HEK293 (cell line): ENCODE results near the gene MARK4.
"Not testable (repeated sequence)": the region's sequence is repeated elsewhere in the genome, so short reads cannot be mapped to it uniquely, and the experiment has no call there.

Experiments
- CTCF ChIA-PET: fragments of 350-600 bp; formaldehyde crosslinking; extraction: SDS; loops from one replicate; lab custom pipeline; 2021; ENCODE audit warnings: antibody characterized with exemption; lab: Yijun Ruan, JAX
- POLR2A ChIA-PET: fragments of 300-600 bp; formaldehyde crosslinking; extraction: SDS; loops from one replicate; lab custom pipeline; 2020; ENCODE audit warnings: antibody characterized with exemption, inconsistent platforms; lab: Yijun Ruan, JAX
- H3K27ac ChIP-seq: fragments of 200-500 bp; sonication (Bioruptor generic); 2 replicates; pipeline ENCODE4 v1.5.1; 2014; ENCODE audit warnings: low read depth, low read length, control low read depth, inconsistent platforms; ENCODE audit errors: extremely low read depth
- H3K36me3 ChIP-seq, 2 experiments: fragments of 200-500 bp in 1 of 2; sonication (Bioruptor generic) in 1 of 2; 1 replicate in 1 of 2; 2 replicates in 1 of 2; pipeline ENCODE4 v1.5.1; 2014 to 2017; ENCODE audit warnings: inconsistent platforms in 2 of 2, low read length in 2 of 2; ENCODE audit not compliant: control insufficient read depth in 2 of 2, insufficient read depth in 1 of 2
- H3K4me1 ChIP-seq: fragments of 200-500 bp; sonication (Bioruptor generic); 2 replicates; pipeline ENCODE4 v1.5.1; 2014; ENCODE audit warnings: mild to moderate bottlenecking, low read length, inconsistent platforms; ENCODE audit not compliant: control insufficient read depth, insufficient read depth
- H3K4me3 ChIP-seq: 2 replicates; pipeline ENCODE4 v1.5.1; 2011; ENCODE audit warnings: low read depth, mild to moderate bottlenecking, control low read depth, low read length, moderate library complexity
- H3K9me3 ChIP-seq: fragments of 200-500 bp; sonication (Bioruptor generic); 2 replicates; pipeline ENCODE4 v1.5.1; 2014; ENCODE audit warnings: low read depth, low read length, inconsistent platforms; ENCODE audit not compliant: control insufficient read depth, insufficient read depth
- EGR2 ChIP-seq: fragments of 450-650 bp; formaldehyde crosslinking; IDR thresholded peaks from 2 replicates; pipeline ENCODE4 v1.5.1; 2016; ENCODE audit warnings: low read depth, missing biosample characterization, missing genetic modification characterization
- GLI2 ChIP-seq: fragments of 450-650 bp; formaldehyde crosslinking; IDR thresholded peaks from 2 replicates; pipeline ENCODE4; 2017; ENCODE audit warnings: missing biosample characterization, missing genetic modification characterization, low read depth, borderline replicate concordance
- SCRT1 ChIP-seq: fragments of 450-650 bp; formaldehyde crosslinking; IDR thresholded peaks from 2 replicates; pipeline ENCODE4 v1.5.1; 2016; ENCODE audit warnings: missing biosample characterization, missing genetic modification characterization, borderline replicate concordance
- ZBTB17 ChIP-seq: fragments of 450-650 bp; formaldehyde crosslinking; IDR thresholded peaks from 2 replicates; pipeline ENCODE4 v1.5.1; 2016; ENCODE audit warnings: missing biosample characterization, missing genetic modification characterization
- ZEB2 ChIP-seq: fragments of 450-650 bp; formaldehyde crosslinking; IDR thresholded peaks from 2 replicates; pipeline ENCODE4 v1.5.1; 2016; ENCODE audit warnings: missing biosample characterization, missing genetic modification characterization
- ZFHX2 ChIP-seq: fragments of 450-650 bp; formaldehyde crosslinking; conservative IDR thresholded peaks from 2 replicates; pipeline ENCODE4 v1.5.1; 2016; ENCODE audit warnings: missing biosample characterization, missing genetic modification characterization
- ZNF211 ChIP-seq: fragments of 450-650 bp; formaldehyde crosslinking; IDR thresholded peaks from 2 replicates; pipeline ENCODE4 v1.5.1; 2016; ENCODE audit warnings: low read depth, missing biosample characterization, missing genetic modification characterization
- ZNF335 ChIP-seq: fragments of 450-650 bp; formaldehyde crosslinking; conservative IDR thresholded peaks from 2 replicates; pipeline ENCODE4 v1.5.1; 2016; ENCODE audit warnings: missing biosample characterization, missing genetic modification characterization
- ZNF529 ChIP-seq: fragments of 450-650 bp; formaldehyde crosslinking; IDR thresholded peaks from 2 replicates; pipeline ENCODE4 v1.5.1; 2017; ENCODE audit warnings: missing genetic modification characterization, missing biosample characterization; ENCODE audit not compliant: insufficient replicate concordance
- ZNF621 ChIP-seq: fragments of 450-650 bp; formaldehyde crosslinking; IDR thresholded peaks from 2 replicates; pipeline ENCODE4 v1.5.1; 2017; ENCODE audit warnings: missing biosample characterization, missing genetic modification characterization
- TF ChIP-seq, protein P1 (sequence below): fragments of 450-650 bp; formaldehyde crosslinking; IDR thresholded peaks from 2 replicates; pipeline ENCODE4 v1.5.1; 2016; ENCODE audit warnings: missing biosample characterization, missing genetic modification characterization
- TF ChIP-seq, protein P2 (sequence below): fragments of 450-650 bp; formaldehyde crosslinking; IDR thresholded peaks from 2 replicates; pipeline ENCODE4 v1.5.1; 2017; ENCODE audit warnings: missing biosample characterization, missing genetic modification characterization

The MARK4 gene

DNA sequence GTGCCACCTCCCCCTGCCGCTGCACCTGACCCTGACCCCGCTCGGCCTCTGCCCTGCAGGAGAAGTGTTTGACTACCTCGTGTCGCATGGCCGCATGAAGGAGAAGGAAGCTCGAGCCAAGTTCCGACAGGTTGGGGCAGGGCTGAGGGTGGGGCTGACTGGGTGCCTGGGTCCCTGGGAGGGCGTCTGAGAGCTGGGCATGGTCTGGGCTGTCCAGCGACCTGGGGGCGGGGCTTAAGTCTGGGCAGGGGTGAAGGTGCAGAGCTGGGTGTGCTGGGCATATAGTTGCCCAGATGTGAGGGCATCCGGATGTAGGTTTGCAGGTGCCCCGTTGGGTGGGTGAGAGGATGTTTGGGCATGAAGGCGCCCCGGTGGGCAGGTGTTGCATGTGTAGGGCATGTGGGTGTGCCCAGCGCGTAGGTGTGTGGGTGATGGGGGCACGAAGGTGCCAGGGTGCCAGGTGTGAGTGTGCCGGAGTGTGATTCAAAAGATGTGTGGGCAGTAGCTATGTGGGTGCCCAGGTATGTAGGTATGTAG lies 13.8 kb downstream of the MARK4 start:
- no peaks in the 10 kb centered on the region for H3K4me1 ChIP-seq
- H3K4me3 ChIP-seq = no peak overlapping the region
- TF ChIP-seq, protein P1, sequence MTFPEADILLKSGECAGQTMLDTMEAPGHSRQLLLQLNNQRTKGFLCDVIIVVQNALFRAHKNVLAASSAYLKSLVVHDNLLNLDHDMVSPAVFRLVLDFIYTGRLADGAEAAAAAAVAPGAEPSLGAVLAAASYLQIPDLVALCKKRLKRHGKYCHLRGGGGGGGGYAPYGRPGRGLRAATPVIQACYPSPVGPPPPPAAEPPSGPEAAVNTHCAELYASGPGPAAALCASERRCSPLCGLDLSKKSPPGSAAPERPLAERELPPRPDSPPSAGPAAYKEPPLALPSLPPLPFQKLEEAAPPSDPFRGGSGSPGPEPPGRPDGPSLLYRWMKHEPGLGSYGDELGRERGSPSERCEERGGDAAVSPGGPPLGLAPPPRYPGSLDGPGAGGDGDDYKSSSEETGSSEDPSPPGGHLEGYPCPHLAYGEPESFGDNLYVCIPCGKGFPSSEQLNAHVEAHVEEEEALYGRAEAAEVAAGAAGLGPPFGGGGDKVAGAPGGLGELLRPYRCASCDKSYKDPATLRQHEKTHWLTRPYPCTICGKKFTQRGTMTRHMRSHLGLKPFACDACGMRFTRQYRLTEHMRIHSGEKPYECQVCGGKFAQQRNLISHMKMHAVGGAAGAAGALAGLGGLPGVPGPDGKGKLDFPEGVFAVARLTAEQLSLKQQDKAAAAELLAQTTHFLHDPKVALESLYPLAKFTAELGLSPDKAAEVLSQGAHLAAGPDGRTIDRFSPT = peak; percentile 82
- TF ChIP-seq ZBTB17 (tag by site-specific recombination) = no peak
- TF ChIP-seq GLI2 (tag by site-specific recombination) = no peak
- no peak for TF ChIP-seq ZNF335 (tag by site-specific recombination)
- TF ChIP-seq EGR2 (tag by site-specific recombination) = peak; percentile 71; the same call in 1 of the 2 replicates
- peak; percentile 77 for TF ChIP-seq ZFHX2
- ChIA-PET CTCF (interaction anchor here (1.2 kb wide), 1 partner anchor 15 kb away, joined by 4 read pairs; no protein-coding TSS in a partner anchor), POLR2A (no interaction called here)
- peaks cover 23 to 67% of the 10 kb centered on the region in 2 experiments for H3K36me3 ChIP-seq
- H3K9me3 ChIP-seq = no peaks in the 10 kb centered on the region
- H3K27ac ChIP-seq = no peak overlapping the region

DNA sequence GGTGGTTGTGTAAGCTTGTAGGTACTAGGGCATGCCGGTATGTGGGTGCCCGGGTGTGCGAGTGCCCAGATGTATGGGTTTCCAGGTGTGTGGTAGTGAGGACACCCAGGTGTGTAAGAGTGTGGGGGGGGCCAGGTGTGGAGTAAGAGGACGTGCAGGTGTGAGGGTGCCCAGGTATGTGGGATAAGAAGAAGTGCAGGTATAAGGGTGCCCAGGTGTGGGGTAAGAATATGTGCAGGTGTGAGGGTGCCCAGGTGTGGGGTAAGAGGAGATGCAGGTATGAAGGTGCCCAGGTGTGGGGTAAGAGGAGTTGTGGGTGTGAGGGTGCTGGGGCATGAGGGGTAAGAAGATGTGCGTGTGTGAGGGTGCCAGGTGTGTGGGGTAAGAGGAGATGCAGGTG lies 14.3 kb downstream of the MARK4 start:
- CTCF ChIA-PET = no interaction called here
- Histone ChIP-seq H3K36me3 (peaks cover 19 to 72% of the 10 kb centered on the region in 2 experiments), H3K4me1 (no peaks in the 10 kb centered on the region), H3K27ac (no peak overlapping the region), H3K9me3 (no peaks in the 10 kb centered on the region), H3K4me3 (no peak overlapping the region)
- POLR2A ChIA-PET = no interaction called here
- peak; percentile 99 for TF ChIP-seq ZEB2
- no peak for TF ChIP-seq ZNF621

DNA sequence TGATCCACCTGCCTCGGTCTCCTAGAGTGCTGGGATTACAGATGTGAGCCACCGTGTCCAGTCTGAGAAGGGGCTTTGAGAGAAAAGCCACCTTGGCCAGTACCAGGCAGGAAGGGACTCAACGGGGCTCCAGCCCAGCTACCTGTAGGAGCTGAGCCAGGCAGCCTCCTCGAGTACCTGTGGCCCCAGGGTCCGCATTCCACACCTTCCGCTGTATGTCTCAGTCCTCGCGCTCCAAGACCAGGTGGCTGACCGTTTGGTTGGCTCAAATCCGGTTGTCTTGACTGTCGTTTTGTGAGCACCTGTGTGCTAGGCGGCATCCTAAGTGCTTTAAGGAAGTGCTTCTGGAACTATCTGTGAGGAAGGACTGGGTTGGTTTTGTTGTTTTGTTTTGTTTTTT lies 16.2 kb downstream of the MARK4 start:
- TF ChIP-seq ZNF529 (tag by site-specific recombination) = no peak
- TF ChIP-seq ZNF211 (tag by site-specific recombination) = no peak
- TF ChIP-seq, protein P2, sequence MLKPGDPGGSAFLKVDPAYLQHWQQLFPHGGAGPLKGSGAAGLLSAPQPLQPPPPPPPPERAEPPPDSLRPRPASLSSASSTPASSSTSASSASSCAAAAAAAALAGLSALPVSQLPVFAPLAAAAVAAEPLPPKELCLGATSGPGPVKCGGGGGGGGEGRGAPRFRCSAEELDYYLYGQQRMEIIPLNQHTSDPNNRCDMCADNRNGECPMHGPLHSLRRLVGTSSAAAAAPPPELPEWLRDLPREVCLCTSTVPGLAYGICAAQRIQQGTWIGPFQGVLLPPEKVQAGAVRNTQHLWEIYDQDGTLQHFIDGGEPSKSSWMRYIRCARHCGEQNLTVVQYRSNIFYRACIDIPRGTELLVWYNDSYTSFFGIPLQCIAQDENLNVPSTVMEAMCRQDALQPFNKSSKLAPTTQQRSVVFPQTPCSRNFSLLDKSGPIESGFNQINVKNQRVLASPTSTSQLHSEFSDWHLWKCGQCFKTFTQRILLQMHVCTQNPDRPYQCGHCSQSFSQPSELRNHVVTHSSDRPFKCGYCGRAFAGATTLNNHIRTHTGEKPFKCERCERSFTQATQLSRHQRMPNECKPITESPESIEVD (tag by site-specific recombination) = no peak
- peak; percentile 23; the same call in 1 of the 2 replicates for TF ChIP-seq SCRT1 (tag by site-specific recombination)
- TF ChIP-seq, all 188 proteins: peak for 1
- H3K4me1 ChIP-seq = no peaks in the 10 kb centered on the region
- CTCF ChIA-PET = interaction anchor here (0.8 to 0.9 kb wide), 2 partner anchors 18 to 136 kb away, joined by 3 to 4 read pairs; no protein-coding TSS in a partner anchor
- no peak overlapping the region for H3K4me3 ChIP-seq
- H3K27ac ChIP-seq = no peak overlapping the region
- H3K9me3 ChIP-seq = no peaks in the 10 kb centered on the region
- POLR2A ChIA-PET = no interaction called here
- H3K36me3 ChIP-seq = peaks cover 28 to 85% of the 10 kb centered on the region in 2 experiments; a peak in 2 of 3 replicates

DNA sequence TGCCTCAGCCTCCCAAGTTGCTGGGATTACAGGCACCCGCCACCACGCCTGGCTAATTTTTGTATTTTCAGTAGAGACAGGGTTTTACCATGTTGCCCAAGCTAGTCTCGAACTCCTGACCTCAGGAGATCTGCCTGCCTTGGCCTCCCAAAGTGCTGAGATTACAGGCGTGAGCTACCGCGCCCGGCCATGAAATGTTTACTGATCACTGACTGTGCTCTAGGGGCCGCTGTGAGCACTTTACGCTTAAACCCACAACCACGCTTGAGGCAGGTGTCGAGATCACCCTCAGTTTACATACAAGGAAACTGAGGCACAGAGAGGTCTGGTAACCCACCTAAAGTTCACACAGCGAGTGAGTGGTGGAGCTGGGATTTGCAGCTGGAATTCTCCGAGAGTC lies 18.9 kb downstream of the MARK4 start:
- POLR2A ChIA-PET = interaction anchor here (1.2 kb wide), 1 partner anchor 21 kb away, joined by 3 read pairs; no protein-coding TSS in a partner anchor

More for the DNA sequence above, 18.9 kb downstream of the MARK4 start:
- not testable (repeated sequence) for H3K4me3 ChIP-seq, H3K27ac ChIP-seq, H3K9me3 ChIP-seq, H3K4me1 ChIP-seq
- CTCF ChIA-PET = interaction anchor here (0.9 kb wide), 1 partner anchor 69 kb away, joined by 4 read pairs; no protein-coding TSS in a partner anchor
- peaks cover 35 to 86% of the 10 kb centered on the region in 2 experiments; a peak in 2 of 3 replicates for H3K36me3 ChIP-seq
